Erythroblast (primary cell): ENCODE measurements around the gene MAP3K5.

Source experiments
- GATA1 ChIP-seq: IDR thresholded peaks from 2 replicates; pipeline ENCODE4 v1.6.1; 2011; ENCODE audit warnings: low read depth, mild to moderate bottlenecking, control low read depth, low read length, moderate library complexity
- POLR2A ChIP-seq: IDR thresholded peaks from 2 replicates; pipeline ENCODE4 v1.6.1; 2011; ENCODE audit warnings: mild to moderate bottlenecking, low read length

DNA sequence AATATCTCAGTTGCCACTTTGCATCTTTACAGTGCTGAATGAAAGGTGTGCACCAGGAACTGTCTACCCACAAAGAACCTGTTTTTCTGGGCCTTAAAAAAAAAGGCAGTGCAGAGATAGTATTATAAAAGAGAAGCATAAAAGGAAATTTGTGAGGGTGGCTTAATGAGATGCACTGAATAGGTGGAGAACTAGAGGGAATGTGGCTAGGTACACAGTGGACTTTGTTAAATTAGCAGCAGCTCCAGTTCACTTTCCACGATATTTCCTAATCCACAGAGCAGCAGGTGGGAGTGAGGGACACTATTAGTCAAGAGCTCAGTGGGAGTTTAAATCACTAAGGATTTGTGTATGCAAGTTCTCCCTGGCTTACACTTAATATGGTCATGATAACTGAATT is 280.9 kb downstream of the MAP3K5 start:
- TF ChIP-seq POLR2A (no peak), GATA1 (no peak)
